H9 (cell line): ENCODE results near the gene SCT. TPM values are rescaled to one million over a fixed set of nuclear protein-coding genes. Genes with fewer than 3 reads are reported as not detected.

Experiments used
- DNase-seq: peaks from one replicate; pipeline ENCODE4 v3.0.0-alpha.2; 2017
- H2AFZ ChIP-seq: one replicate; pipeline ENCODE4 v1.6.1; 2013; ENCODE audit warnings: mild to moderate bottlenecking, low read length, control low read depth, moderate library complexity
- H2AK5ac ChIP-seq: 2 replicates; pipeline ENCODE4 v1.6.1; 2013; ENCODE audit warnings: low read length, control low read depth, mixed read lengths; ENCODE audit not compliant: insufficient read length
- H2BK120ac ChIP-seq: one replicate; pipeline ENCODE4 v1.6.1; 2013; ENCODE audit warnings: low read depth, mild to moderate bottlenecking, low read length, control low read depth, inconsistent platforms; ENCODE audit not compliant: poor library complexity, severe bottlenecking
- H2BK12ac ChIP-seq: 2 replicates; pipeline ENCODE4 v1.6.1; 2013; ENCODE audit warnings: low read length, control low read depth, mixed read lengths, low read depth; ENCODE audit not compliant: insufficient read length
- H2BK15ac ChIP-seq: 2 replicates; pipeline ENCODE4 v1.6.1; 2013; ENCODE audit warnings: low read depth, low read length, control low read depth
- H2BK20ac ChIP-seq: one replicate; pipeline ENCODE4 v1.6.1; 2013; ENCODE audit warnings: low read depth, mild to moderate bottlenecking, low read length, control low read depth, inconsistent platforms; ENCODE audit not compliant: poor library complexity, severe bottlenecking
- H2BK5ac ChIP-seq: 2 replicates; pipeline ENCODE4 v1.6.1; 2013; ENCODE audit warnings: low read length, control low read depth, mixed read lengths; ENCODE audit not compliant: insufficient read length
- H3K14ac ChIP-seq: 2 replicates; pipeline ENCODE4 v1.6.1; 2013; ENCODE audit warnings: low read length, control low read depth; ENCODE audit not compliant: insufficient read depth
- H3K18ac ChIP-seq: 2 replicates; pipeline ENCODE4 v1.6.1; 2013; ENCODE audit warnings: low read depth, mild to moderate bottlenecking, mixed read lengths, low read length, control low read depth; ENCODE audit not compliant: insufficient read length
- H3K23ac ChIP-seq: 2 replicates; pipeline ENCODE4 v1.6.1; 2013; ENCODE audit warnings: low read length, control low read depth, mixed read lengths, low read depth; ENCODE audit not compliant: insufficient read length
- H3K23me2 ChIP-seq: 2 replicates; pipeline ENCODE4 v1.6.1; 2013; ENCODE audit warnings: low read depth, mild to moderate bottlenecking, mixed read lengths, low read length, control low read depth; ENCODE audit not compliant: insufficient read length, poor library complexity, severe bottlenecking
- H3K27ac ChIP-seq: 2 replicates; pipeline ENCODE4 v1.5.1; 2013; ENCODE audit warnings: low read length, control low read depth, mixed read lengths, low read depth; ENCODE audit not compliant: insufficient read length
- H3K27me3 ChIP-seq: 2 replicates; pipeline ENCODE4 v1.6.1; 2013; ENCODE audit warnings: low read length, control low read depth, inconsistent platforms; ENCODE audit not compliant: insufficient read depth
- H3K4ac ChIP-seq: 2 replicates; pipeline ENCODE4 v1.6.1; 2013; ENCODE audit warnings: low read depth, mild to moderate bottlenecking, control low read depth, inconsistent platforms, low read length, moderate library complexity
- H3K4me1 ChIP-seq: 2 replicates; pipeline ENCODE4 v1.6.1; 2013; ENCODE audit warnings: low read length, control low read depth, inconsistent platforms; ENCODE audit not compliant: insufficient read depth
- H3K4me2 ChIP-seq: 2 replicates; pipeline ENCODE4 v1.6.1; 2013; ENCODE audit warnings: low read length, control low read depth, mixed read lengths; ENCODE audit not compliant: insufficient read length, insufficient read depth
- H3K56ac ChIP-seq: 2 replicates; pipeline ENCODE4 v1.6.1; 2013; ENCODE audit warnings: low read depth, mild to moderate bottlenecking, mixed read lengths, low read length, control low read depth; ENCODE audit not compliant: insufficient read length
- H3K79me1 ChIP-seq: 2 replicates; pipeline ENCODE4 v1.6.1; 2013; ENCODE audit warnings: low read depth, mild to moderate bottlenecking, moderate library complexity, low read length, control low read depth, inconsistent platforms; ENCODE audit not compliant: insufficient read depth, poor library complexity, severe bottlenecking
- H3K79me2 ChIP-seq: 2 replicates; pipeline ENCODE4 v1.6.1; 2013; ENCODE audit warnings: low read length, control low read depth, inconsistent platforms; ENCODE audit not compliant: insufficient read depth
- H3K9ac ChIP-seq: 2 replicates; pipeline ENCODE4 v1.6.1; 2013; ENCODE audit warnings: low read length, control low read depth, mixed read lengths; ENCODE audit not compliant: insufficient read length; ENCODE audit errors: extremely low read depth
- H3K9me3 ChIP-seq: one replicate; pipeline ENCODE4 v1.6.1; 2013; ENCODE audit warnings: low read depth, low read length, inconsistent platforms; ENCODE audit not compliant: control insufficient read depth
- H3T11ph ChIP-seq: one replicate; pipeline ENCODE4 v1.6.1; 2013; ENCODE audit warnings: mild to moderate bottlenecking, low read length, control low read depth, inconsistent platforms
- H4K20me1 ChIP-seq: one replicate; pipeline ENCODE4 v1.6.1; 2013; ENCODE audit not compliant: control insufficient read depth, insufficient read length, insufficient read depth
- H4K5ac ChIP-seq: 2 replicates; pipeline ENCODE4 v1.6.1; 2013; ENCODE audit warnings: low read depth, mild to moderate bottlenecking, mixed read lengths, low read length, control low read depth; ENCODE audit not compliant: insufficient read length
- H4K8ac ChIP-seq: replicated peaks from 2 replicates; pipeline ENCODE4 v1.6.1; 2013; ENCODE audit warnings: low read length, control low read depth, mixed read lengths, low read depth; ENCODE audit not compliant: insufficient read length
- H4K91ac ChIP-seq: 2 replicates; pipeline ENCODE4 v1.6.1; 2013; ENCODE audit warnings: low read depth, mild to moderate bottlenecking, moderate library complexity, mixed read lengths, low read length, control low read depth; ENCODE audit not compliant: insufficient read length
- H3K27ac Mint-ChIP-seq, 3 experiments: 2 replicates in 2 of 3; 3 replicates in 1 of 3; pipeline ENCODE4 v1.8.0; 2020 to 2021; ENCODE audit warnings: mixed read lengths in 3 of 3, mild to moderate bottlenecking in 1 of 3, moderate library complexity in 1 of 3
- H3K27me3 Mint-ChIP-seq: 2 replicates; pipeline ENCODE4 v1.8.0; 2021; ENCODE audit warnings: low read depth, mild to moderate bottlenecking, moderate library complexity, mixed read lengths
- H3K36me3 Mint-ChIP-seq, 3 experiments: 2 replicates in 2 of 3; 3 replicates in 1 of 3; pipeline ENCODE4 v1.8.0; 2020 to 2021; ENCODE audit warnings: low read depth in 3 of 3, mixed read lengths in 3 of 3; ENCODE audit not compliant: insufficient read depth in 1 of 3
- H3K4me1 Mint-ChIP-seq, 2 experiments: 2 replicates each; pipeline ENCODE4 v1.8.0; 2020; ENCODE audit warnings: mixed read lengths in 2 of 2
- H3K4me3 Mint-ChIP-seq, 2 experiments: 2 replicates in 1 of 2; 3 replicates in 1 of 2; pipeline ENCODE4 v1.8.0; 2020 to 2021; ENCODE audit warnings: mild to moderate bottlenecking in 2 of 2, mixed read lengths in 2 of 2, moderate library complexity in 1 of 2
- H3K9me3 Mint-ChIP-seq, 2 experiments: 2 replicates in 1 of 2; 3 replicates in 1 of 2; pipeline ENCODE4 v1.8.0; 2020; ENCODE audit warnings: mild to moderate bottlenecking in 2 of 2, mixed read lengths in 2 of 2, moderate library complexity in 1 of 2
- CTCF ChIP-seq: fragments of 200-600 bp; sonication (generic); conservative IDR thresholded peaks from 3 replicates; pipeline ENCODE4 v1.8.0; 2021; ENCODE audit warnings: antibody characterized with exemption, mild to moderate bottlenecking
- WGBS: extraction: QIAGEN DNeasy Blood & Tissue Kit; methylation state at CpG from one replicate; pipeline ENCODE4 v1.1.7; 2013; ENCODE audit warnings: missing lambda C conversion rate, low lambda C conversion rate, mixed read lengths; ENCODE audit not compliant: insufficient read length; ENCODE audit errors: extremely low coverage; 5-methylcytosine and 5-hydroxymethylcytosine counted together
- total RNA-seq: library from RNA; stranded (reverse); gene quantifications from 2 replicates; pipeline ENCODE4 v1.2.1, GENCODE V29; 2021

Gene SCT
- total RNA-seq, 1 experiment from 2014 or later = 1.8 TPM

DNA sequence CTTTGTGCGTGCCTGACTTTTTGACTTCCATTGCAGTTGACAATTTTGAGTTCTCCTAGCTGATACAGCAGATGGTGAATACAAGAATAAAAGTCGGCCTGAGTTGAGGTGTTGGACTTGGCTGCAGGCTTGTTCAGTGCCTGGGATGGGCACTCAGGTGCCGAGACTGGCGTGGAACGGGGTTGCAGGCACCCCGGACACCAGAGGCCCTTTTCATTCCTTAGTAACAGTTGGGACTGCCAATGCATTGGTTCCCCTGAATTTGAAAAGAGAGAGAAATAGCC lies 49.4 kb downstream of the SCT start:
- Histone ChIP-seq H2BK15ac (no peak overlapping the region), H3K23ac (no peak overlapping the region), H3K9me3 (no peaks in the 10 kb centered on the region), H3K4ac (no peak overlapping the region), H2BK20ac (no peak overlapping the region), H3T11ph (no peak overlapping the region), H3K23me2 (peaks cover 16% of the 10 kb centered on the region), H3K56ac (no peak overlapping the region), H3K4me1 (no peaks in the 10 kb centered on the region), H2AK5ac (no peak overlapping the region), H2BK120ac (no peak overlapping the region), H4K20me1 (no peaks in the 10 kb centered on the region), H2BK12ac (no peak overlapping the region), H4K91ac (no peak overlapping the region), H3K9ac (peak overlapping the region; percentile 93), H3K79me2 (peaks cover 42% of the 10 kb centered on the region; the same call in 1 of the 2 replicates), H4K5ac (no peak overlapping the region), H3K4me2 (peak overlapping the region; percentile 94), H3K79me1 (peaks cover 10% of the 10 kb centered on the region), H2AFZ (no peak overlapping the region), H2BK5ac (no peak overlapping the region), H3K27ac (no peak overlapping the region), H3K18ac (no peak overlapping the region), H3K14ac (no peak overlapping the region), H4K8ac (no peak overlapping the region), H3K27me3 (no peaks in the 10 kb centered on the region; the same call in 1 of the 2 replicates)
- TF ChIP-seq CTCF = no peak
- H3K9me3 Mint-ChIP-seq = no peaks in the 10 kb centered on the region
- peak overlapping the region in 2 of 3 experiments; percentile 66 to 81; a peak in 3 of 7 replicates for H3K27ac Mint-ChIP-seq
- peak overlapping the region; percentile 86 to 91 for H3K4me3 Mint-ChIP-seq
- peaks cover 10 to 24% (median 16%) of the 10 kb centered on the region in 3 experiments; a peak in 6 of 7 replicates for H3K36me3 Mint-ChIP-seq
- H3K27me3 Mint-ChIP-seq = peaks cover 14% of the 10 kb centered on the region
- WGBS = no CpG with 5 or more reads among the region's 6 CpGs
- no peak for DNase-seq
- H3K4me1 Mint-ChIP-seq = peaks cover 23 to 28% of the 10 kb centered on the region in 2 experiments
